Ishikawa (cell line): ENCODE results near the gene AOC3.
A peak's percentile ranks its signal among the peaks of the same experiment; 100 is the strongest.

Source experiments
- CEBPB ChIP-seq: IDR thresholded peaks from 2 replicates; pipeline ENCODE4 v1.6.1; 2012
- CREB1 ChIP-seq: IDR thresholded peaks from 2 replicates; pipeline ENCODE4 v1.6.1; 2012; ENCODE audit warnings: low read depth
- EGR1 ChIP-seq: IDR thresholded peaks from 2 replicates; pipeline ENCODE4 v1.6.1; 2012
- EP300 ChIP-seq: IDR thresholded peaks from 2 replicates; pipeline ENCODE4 v1.6.1; 2012; ENCODE audit warnings: borderline replicate concordance
- FOXM1 ChIP-seq: IDR thresholded peaks from 2 replicates; pipeline ENCODE4 v1.6.1; 2012; ENCODE audit warnings: low read depth, borderline replicate concordance
- NFIC ChIP-seq: IDR thresholded peaks from 2 replicates; pipeline ENCODE4 v1.6.1; 2012
- RAD21 ChIP-seq: IDR thresholded peaks from 2 replicates; pipeline ENCODE4 v1.6.1; 2012; ENCODE audit warnings: low read depth
- TAF1 ChIP-seq: IDR thresholded peaks from 2 replicates; pipeline ENCODE4 v1.6.1; 2012; ENCODE audit warnings: low read depth, mild to moderate bottlenecking
- TCF12 ChIP-seq: IDR thresholded peaks from 2 replicates; pipeline ENCODE4 v1.6.1; 2012; ENCODE audit warnings: low read depth
- TEAD4 ChIP-seq: IDR thresholded peaks from 2 replicates; pipeline ENCODE4 v1.6.1; 2012
- YY1 ChIP-seq: IDR thresholded peaks from 2 replicates; pipeline ENCODE4 v1.6.1; 2012; ENCODE audit warnings: low read depth
- ZBTB7A ChIP-seq: IDR thresholded peaks from 2 replicates; pipeline ENCODE4 v1.6.1; 2012; ENCODE audit warnings: low read depth
- TF ChIP-seq, protein P1 (sequence below): IDR thresholded peaks from 2 replicates; pipeline ENCODE4 v1.6.1; 2012
- TF ChIP-seq, protein P2 (sequence below): IDR thresholded peaks from 2 replicates; pipeline ENCODE4 v1.6.1; 2012
- TF ChIP-seq, protein P3 (sequence below): IDR thresholded peaks from 2 replicates; pipeline ENCODE4 v1.6.1; 2012; ENCODE audit warnings: low read depth, mild to moderate bottlenecking

Gene AOC3

DNA sequence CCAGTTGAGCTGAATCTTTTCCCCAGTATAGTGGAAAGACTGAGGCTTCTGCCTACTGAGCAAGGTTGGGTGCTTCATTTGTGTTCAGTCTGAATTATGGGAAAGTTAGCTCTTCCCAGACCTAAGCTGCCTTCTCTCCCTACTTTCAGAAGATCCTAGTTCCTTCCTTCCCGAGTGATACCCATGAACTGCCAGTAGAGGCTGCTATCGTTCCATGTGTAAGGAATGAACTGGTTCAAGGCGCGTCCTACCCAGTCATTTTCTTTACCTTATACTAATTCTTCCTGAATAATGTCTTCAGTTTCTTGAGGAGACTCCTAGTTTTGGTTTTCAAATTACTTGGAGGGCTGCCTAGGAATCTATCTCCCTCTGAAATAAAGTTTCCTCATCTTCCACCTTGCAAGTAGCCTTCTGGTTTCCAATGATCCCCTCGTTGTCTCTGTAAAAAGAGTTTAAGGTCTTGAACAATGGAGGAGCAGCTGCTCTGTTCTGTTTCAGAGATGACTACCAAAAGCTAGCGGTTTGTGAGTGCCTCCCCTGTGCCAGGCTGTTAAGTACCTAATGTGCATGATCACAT lies 7.6 kb upstream of the AOC3 start:
- no peak for TF ChIP-seq EP300
- peak; percentile 78 for TF ChIP-seq RAD21
- no peak for TF ChIP-seq YY1

DNA sequence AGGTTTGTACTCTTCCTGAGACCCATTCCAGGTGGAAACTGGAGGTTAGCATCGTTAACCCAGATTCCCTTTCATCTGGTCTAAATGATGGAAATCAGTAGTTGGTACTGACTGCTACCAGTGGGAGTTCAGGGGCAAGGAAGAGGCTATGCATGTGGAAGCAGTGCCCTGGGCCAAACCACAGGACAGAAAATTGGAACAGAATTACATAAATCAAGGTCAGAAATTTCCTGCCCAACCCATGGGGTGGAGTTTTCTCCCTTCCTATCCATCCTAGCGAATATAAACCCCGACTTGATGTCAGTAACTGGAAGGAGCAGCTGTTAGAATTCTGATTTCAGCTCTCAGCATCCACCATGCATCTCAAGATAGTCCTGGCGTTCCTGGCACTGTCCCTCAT lies 6.7 kb upstream of the AOC3 start, which contains the start of gene AOC2:
Gene AOC2 (plus strand): TSS at position 310 of the 400 bp plus-strand sequence. CDS start 47 bp downstream, at position 357.
- no peak for TF ChIP-seq YY1
- TF ChIP-seq, protein P1, sequence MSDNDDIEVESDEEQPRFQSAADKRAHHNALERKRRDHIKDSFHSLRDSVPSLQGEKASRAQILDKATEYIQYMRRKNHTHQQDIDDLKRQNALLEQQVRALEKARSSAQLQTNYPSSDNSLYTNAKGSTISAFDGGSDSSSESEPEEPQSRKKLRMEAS = no peak
- TF ChIP-seq, protein P2, sequence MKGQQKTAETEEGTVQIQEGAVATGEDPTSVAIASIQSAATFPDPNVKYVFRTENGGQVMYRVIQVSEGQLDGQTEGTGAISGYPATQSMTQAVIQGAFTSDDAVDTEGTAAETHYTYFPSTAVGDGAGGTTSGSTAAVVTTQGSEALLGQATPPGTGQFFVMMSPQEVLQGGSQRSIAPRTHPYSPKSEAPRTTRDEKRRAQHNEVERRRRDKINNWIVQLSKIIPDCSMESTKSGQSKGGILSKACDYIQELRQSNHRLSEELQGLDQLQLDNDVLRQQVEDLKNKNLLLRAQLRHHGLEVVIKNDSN = no peak
- no peak for TF ChIP-seq CEBPB
- no peak for TF ChIP-seq RAD21
- no peak for TF ChIP-seq FOXM1
- TF ChIP-seq EGR1 = no peak
- TF ChIP-seq ZBTB7A = no peak
- no peak for TF ChIP-seq TAF1
- TF ChIP-seq EP300 = no peak

DNA sequence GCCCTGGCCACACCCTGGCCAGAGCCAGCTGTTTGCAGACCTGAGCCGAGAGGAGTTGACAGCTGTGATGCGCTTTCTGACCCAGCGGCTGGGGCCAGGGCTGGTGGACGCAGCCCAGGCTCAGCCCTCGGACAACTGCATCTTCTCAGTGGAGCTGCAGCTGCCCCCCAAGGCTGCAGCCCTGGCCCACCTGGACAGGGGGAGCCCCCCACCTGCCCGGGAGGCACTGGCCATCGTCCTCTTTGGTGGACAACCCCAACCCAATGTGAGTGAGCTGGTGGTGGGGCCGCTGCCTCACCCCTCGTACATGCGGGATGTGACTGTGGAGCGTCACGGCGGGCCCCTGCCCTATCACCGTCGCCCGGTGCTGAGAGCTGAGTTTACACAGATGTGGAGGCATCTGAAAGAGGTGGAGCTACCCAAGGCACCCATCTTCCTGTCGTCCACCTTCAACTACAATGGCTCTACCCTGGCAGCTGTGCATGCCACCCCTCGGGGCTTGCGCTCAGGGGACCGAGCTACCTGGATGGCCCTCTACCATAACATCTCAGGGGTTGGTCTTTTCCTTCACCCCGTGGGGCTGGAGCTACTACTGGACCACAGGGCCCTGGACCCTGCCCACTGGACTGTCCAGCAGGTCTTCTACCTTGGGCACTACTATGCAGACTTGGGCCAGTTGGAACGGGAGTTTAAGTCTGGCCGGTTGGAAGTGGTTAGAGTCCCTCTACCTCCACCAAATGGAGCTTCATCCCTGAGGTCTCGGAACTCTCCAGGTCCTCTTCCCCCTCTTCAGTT lies 6.0 kb upstream of the AOC3 start:
- TF ChIP-seq, protein P2 = no peak
- TF ChIP-seq, protein P3, sequence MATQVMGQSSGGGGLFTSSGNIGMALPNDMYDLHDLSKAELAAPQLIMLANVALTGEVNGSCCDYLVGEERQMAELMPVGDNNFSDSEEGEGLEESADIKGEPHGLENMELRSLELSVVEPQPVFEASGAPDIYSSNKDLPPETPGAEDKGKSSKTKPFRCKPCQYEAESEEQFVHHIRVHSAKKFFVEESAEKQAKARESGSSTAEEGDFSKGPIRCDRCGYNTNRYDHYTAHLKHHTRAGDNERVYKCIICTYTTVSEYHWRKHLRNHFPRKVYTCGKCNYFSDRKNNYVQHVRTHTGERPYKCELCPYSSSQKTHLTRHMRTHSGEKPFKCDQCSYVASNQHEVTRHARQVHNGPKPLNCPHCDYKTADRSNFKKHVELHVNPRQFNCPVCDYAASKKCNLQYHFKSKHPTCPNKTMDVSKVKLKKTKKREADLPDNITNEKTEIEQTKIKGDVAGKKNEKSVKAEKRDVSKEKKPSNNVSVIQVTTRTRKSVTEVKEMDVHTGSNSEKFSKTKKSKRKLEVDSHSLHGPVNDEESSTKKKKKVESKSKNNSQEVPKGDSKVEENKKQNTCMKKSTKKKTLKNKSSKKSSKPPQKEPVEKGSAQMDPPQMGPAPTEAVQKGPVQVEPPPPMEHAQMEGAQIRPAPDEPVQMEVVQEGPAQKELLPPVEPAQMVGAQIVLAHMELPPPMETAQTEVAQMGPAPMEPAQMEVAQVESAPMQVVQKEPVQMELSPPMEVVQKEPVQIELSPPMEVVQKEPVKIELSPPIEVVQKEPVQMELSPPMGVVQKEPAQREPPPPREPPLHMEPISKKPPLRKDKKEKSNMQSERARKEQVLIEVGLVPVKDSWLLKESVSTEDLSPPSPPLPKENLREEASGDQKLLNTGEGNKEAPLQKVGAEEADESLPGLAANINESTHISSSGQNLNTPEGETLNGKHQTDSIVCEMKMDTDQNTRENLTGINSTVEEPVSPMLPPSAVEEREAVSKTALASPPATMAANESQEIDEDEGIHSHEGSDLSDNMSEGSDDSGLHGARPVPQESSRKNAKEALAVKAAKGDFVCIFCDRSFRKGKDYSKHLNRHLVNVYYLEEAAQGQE = no peak
- TF ChIP-seq FOXM1 (no peak), ZBTB7A (no peak), TEAD4 (no peak), CREB1 (no peak), EGR1 (no peak), RAD21 (no peak), TAF1 (no peak), YY1 (no peak), TCF12 (no peak), NFIC (no peak), EP300 (no peak), CEBPB (no peak)
- TF ChIP-seq, protein P1 = no peak

DNA sequence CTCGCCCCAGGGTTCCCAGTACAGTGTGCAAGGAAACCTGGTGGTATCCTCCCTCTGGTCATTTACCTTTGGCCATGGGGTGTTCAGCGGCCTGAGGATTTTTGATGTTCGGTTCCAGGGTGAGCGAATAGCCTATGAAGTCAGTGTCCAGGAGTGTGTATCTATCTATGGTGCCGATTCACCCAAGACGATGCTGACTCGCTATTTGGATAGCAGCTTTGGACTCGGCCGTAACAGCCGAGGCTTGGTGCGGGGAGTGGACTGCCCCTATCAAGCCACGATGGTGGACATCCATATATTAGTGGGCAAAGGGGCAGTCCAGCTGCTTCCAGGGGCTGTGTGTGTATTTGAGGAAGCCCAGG lies 5.5 kb upstream of the AOC3 start:
- no peak for TF ChIP-seq EGR1
- no peak for TF ChIP-seq FOXM1
- TF ChIP-seq NFIC = no peak
- TF ChIP-seq ZBTB7A = no peak
- TF ChIP-seq RAD21 = no peak
- TF ChIP-seq, protein P1 = no peak
- TF ChIP-seq, protein P2 = no peak
- no peak for TF ChIP-seq YY1
- no peak for TF ChIP-seq CREB1
- TF ChIP-seq TEAD4 = no peak
- no peak for TF ChIP-seq TCF12
- no peak for TF ChIP-seq CEBPB
- TF ChIP-seq, protein P3 = no peak
- TF ChIP-seq TAF1 = no peak
- no peak for TF ChIP-seq EP300
